AG04449 (cell line): ENCODE results near the gene CAMK1.

Source experiments
- CTCF ChIA-PET: fragments of 350-600 bp; formaldehyde crosslinking; extraction: SDS; loops from one replicate; lab custom pipeline; 2021; ENCODE audit warnings: antibody characterized with exemption; lab: Yijun Ruan, JAX
- POLR2A ChIA-PET: fragments of 400-600, 350-600 bp; formaldehyde crosslinking; extraction: SDS; loops from one replicate; lab custom pipeline; 2020; ENCODE audit warnings: antibody characterized with exemption, inconsistent platforms; lab: Yijun Ruan, JAX
- DNase-seq: peaks from one replicate; pipeline ENCODE4 v3.0.0-alpha.2; 2010; ENCODE audit warnings: low read depth, low spot score
- H3K4me3 ChIP-seq: 2 replicates; pipeline ENCODE4 v1.5.1; 2011; ENCODE audit warnings: low read depth, mild to moderate bottlenecking, control low read depth, low read length
- CTCF ChIP-seq: IDR thresholded peaks from one replicate; pipeline ENCODE4 v1.5.1; 2011; ENCODE audit warnings: mild to moderate bottlenecking, moderate library complexity, low read length, control low read depth, inconsistent platforms; ENCODE audit not compliant: insufficient read depth; ENCODE audit errors: missing control alignments

The CAMK1 gene

DNA sequence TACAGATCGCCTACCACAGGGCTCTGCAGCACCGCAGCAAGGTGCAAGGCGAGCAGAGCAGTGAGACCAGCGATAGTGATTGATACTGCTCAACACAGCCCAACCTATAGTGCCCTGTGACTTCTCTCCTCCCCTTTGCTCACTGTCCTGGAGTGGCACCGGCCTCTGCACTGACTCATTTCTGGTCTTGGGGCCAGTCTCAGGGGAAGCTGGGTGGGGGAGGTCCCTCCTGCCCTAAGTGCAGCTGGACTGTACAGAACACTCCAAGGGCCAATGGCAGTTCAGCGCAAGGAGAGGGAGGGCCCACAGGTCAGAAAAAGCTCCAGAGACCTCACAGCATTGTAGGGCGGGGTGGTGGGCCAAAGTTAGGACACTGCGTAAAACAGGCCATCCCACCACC, 22.5 kb downstream of the CAMK1 start:
- H3K4me3 ChIP-seq: no peak overlapping the region
- ChIA-PET POLR2A (no interaction called here), CTCF (interaction anchor here (1.5 kb wide), 1 partner anchor 14 kb away, joined by 5 read pairs; no protein-coding TSS in a partner anchor)
- no peak for TF ChIP-seq CTCF
- DNase-seq: no peak

- peak; percentile 59 for DNase-seq
- TF ChIP-seq CTCF: no peak
- no peak overlapping the region for H3K4me3 ChIP-seq
- POLR2A ChIA-PET: no interaction called here
- CTCF ChIA-PET: interaction anchor here (1.3 to 2.4 kb wide), 2 partner anchors 14 to 243 kb away, joined by 3 to 9 read pairs; no protein-coding TSS in a partner anchor
These were observed 23.4 kb downstream of the CAMK1 start for GRCh38 chr3:9746330-9746729.

GRCh38 chr3:9745521-9745920, 24.2 kb downstream of the CAMK1 start:
- H3K4me3 ChIP-seq: no peak overlapping the region
- ChIA-PET POLR2A (interaction anchor here (1.5 kb wide), 1 partner anchor 14 kb away, joined by 5 read pairs; the partner anchor contains the start of gene BRPF1), CTCF (interaction anchor here (1.3 to 2.4 kb wide), 2 partner anchors 13 to 242 kb away, joined by 3 to 9 read pairs; no protein-coding TSS in a partner anchor)
- no peak for DNase-seq
- no peak for TF ChIP-seq CTCF

DNA sequence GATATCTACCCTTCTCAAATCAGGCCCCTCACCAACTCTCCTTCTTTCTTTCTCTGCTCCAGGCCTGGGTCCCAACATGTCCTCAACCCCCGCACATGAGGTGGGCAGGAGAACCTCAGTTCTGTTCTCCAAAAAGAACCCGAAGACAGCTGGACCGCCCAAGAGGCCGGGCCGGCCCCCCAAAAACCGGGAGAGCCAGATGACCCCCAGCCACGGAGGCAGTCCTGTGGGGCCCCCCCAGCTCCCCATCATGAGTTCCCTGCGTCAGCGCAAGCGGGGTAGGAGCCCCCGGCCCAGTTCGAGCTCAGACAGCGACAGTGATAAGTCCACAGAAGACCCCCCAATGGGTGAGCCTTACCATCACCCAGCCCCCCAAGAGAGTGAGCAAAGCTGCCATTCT, 25.6 kb downstream of the CAMK1 start:
- TF ChIP-seq CTCF: no peak
- ChIA-PET POLR2A (no interaction called here), CTCF (interaction anchor here (2.4 kb wide), 1 partner anchor 11 kb away, joined by 9 read pairs; no protein-coding TSS in a partner anchor)
- H3K4me3 ChIP-seq: no peak overlapping the region
- DNase-seq: no peak

DNA sequence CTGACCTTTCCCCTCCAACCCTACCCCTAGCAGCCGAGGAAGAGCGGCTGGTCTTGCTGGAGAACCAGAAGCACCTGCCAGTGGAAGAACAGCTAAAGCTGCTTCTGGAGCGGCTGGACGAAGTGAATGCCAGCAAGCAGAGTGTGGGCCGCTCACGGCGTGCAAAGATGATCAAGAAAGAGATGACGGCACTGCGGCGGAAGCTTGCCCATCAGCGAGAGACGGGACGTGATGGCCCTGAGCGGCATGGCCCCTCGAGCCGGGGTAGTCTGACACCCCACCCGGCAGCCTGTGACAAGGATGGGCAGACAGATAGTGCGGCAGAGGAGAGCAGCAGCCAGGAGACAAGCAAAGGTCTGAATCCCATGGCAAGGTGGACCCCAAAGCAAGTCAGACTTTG, 26.2 kb downstream of the CAMK1 start:
- ChIA-PET CTCF (interaction anchor here (3.5 kb wide), 1 partner anchor 11 kb away, joined by 18 read pairs; the partner anchor contains the start of gene BRPF1), POLR2A (no interaction called here)
- no peak for DNase-seq
- no peak for TF ChIP-seq CTCF
- H3K4me3 ChIP-seq: no peak overlapping the region

DNA sequence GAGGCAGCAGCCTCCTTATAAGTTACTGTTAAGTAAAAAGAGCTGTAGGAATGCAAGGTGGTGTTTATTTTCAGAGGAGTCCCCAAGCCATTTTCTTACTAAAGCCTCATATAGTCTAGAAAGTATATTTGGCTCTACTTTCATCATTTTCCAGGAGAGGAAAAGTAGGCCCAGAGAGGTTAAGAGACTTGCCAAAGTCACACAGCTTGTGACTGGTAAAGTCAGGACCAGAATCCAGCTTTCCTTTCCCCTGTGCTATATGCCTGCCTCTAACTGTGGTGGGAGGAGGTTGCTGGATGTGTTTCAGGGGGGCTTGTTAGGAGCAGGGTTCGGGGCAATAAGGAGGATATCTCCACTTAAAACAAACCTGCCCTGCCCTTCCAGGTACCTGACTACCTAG, 27.2 kb downstream of the CAMK1 start:
- no peak for TF ChIP-seq CTCF
- H3K4me3 ChIP-seq: no peak overlapping the region
- POLR2A ChIA-PET: no interaction called here
- CTCF ChIA-PET: interaction anchor here (3.5 kb wide), 1 partner anchor 10 kb away, joined by 18 read pairs; the partner anchor contains the start of gene BRPF1
- DNase-seq: no peak
